Activated CD4-positive, CD25-positive, alpha-beta regulatory T cell treated with anti-CD3 and anti-CD28 coated beads, Interleukin-2, amount 50 U/mL, for 16 hours (primary cell): ENCODE data around the gene CYFIP2.
A peak's percentile ranks its signal among the peaks of the same experiment; 100 is the strongest.
"Not testable (repeated sequence)": the region's sequence is repeated elsewhere in the genome, so short reads cannot be mapped to it uniquely, and the experiment has no call there.

Experiments
- DNase-seq: peaks from one replicate; pipeline ENCODE4 v3.0.0-alpha.2; 2020; ENCODE audit warnings: low read depth, low spot score

CYFIP2 gene

GRCh38 chr5:157265714-157266285 lies at the start of gene CYFIP2:
CYFIP2 (plus strand) TSS chr5:157266123; CDS start chr5:157285362, 19,239 bp downstream.
- peak; percentile 60 for DNase-seq

- DNase-seq: no peak
Measured at GRCh38 chr5:157216391-157217142, 49.4 kb upstream of the CYFIP2 start.

- DNase-seq: no peak
Measured at GRCh38 chr5:157217289-157218024, 48.5 kb upstream of the CYFIP2 start.

GRCh38 chr5:157219491-157220271 lies 46.2 kb upstream of the CYFIP2 start:
- no peak for DNase-seq

GRCh38 chr5:157221959-157222358 lies 44.0 kb upstream of the CYFIP2 start:
- no peak for DNase-seq

GRCh38 chr5:157222506-157223230 lies 43.3 kb upstream of the CYFIP2 start:
- peak; percentile 61 for DNase-seq

GRCh38 chr5:157225469-157226422 lies 40.2 kb upstream of the CYFIP2 start:
- no peak for DNase-seq

GRCh38 chr5:157230610-157231009 lies 35.3 kb upstream of the CYFIP2 start:
- DNase-seq: no peak

- no peak for DNase-seq
Measured at GRCh38 chr5:157232706-157233105, 33.2 kb upstream of the CYFIP2 start.

GRCh38 chr5:157233515-157233914 lies 32.4 kb upstream of the CYFIP2 start:
- no peak for DNase-seq

- DNase-seq: no peak
Measured at GRCh38 chr5:157236423-157236822, 29.5 kb upstream of the CYFIP2 start.

GRCh38 chr5:157241483-157241882 lies 24.4 kb upstream of the CYFIP2 start:
- no peak for DNase-seq

GRCh38 chr5:157244704-157245103 lies 21.2 kb upstream of the CYFIP2 start:
- DNase-seq: not testable (repeated sequence)

- DNase-seq: no peak
Measured at GRCh38 chr5:157245476-157245875, 20.4 kb upstream of the CYFIP2 start.

GRCh38 chr5:157245886-157246285 lies 20.0 kb upstream of the CYFIP2 start:
- DNase-seq: no peak

- no peak for DNase-seq
Measured at GRCh38 chr5:157247267-157247666, 18.7 kb upstream of the CYFIP2 start.

- no peak for DNase-seq
Measured at GRCh38 chr5:157248821-157249470, 17.0 kb upstream of the CYFIP2 start.

- peak; percentile 51 for DNase-seq
Measured at GRCh38 chr5:157252711-157253465, 13.0 kb upstream of the CYFIP2 start.

- no peak for DNase-seq
Measured at GRCh38 chr5:157253547-157253946, 12.4 kb upstream of the CYFIP2 start.
